Colonic mucosa (tissue), 4 donors: ENCODE data around the gene PSMD12. TPM values are rescaled to one million over a fixed set of nuclear protein-coding genes. Genes with fewer than 3 reads are reported as not detected.

Experiments
- DNase-seq: peaks from one replicate; pipeline ENCODE4 v3.0.0-alpha.2; 2020
- H3K27ac ChIP-seq: fragments of 200-600 bp; one replicate; pipeline ENCODE4 v1.8.0; 2021
- H3K27me3 ChIP-seq: fragments of 200-600 bp; one replicate; pipeline ENCODE4 v1.8.0; 2021
- H3K36me3 ChIP-seq: fragments of 200-600 bp; one replicate; pipeline ENCODE4 v1.8.0; 2021
- H3K4me1 ChIP-seq: fragments of 200-600 bp; one replicate; pipeline ENCODE4 v1.8.0; 2021; ENCODE audit warnings: mild to moderate bottlenecking
- H3K4me3 ChIP-seq: fragments of 200-600 bp; one replicate; pipeline ENCODE4 v1.8.0; 2021
- H3K9ac ChIP-seq, 2 donors: one replicate each; pipeline ENCODE4 v1.7.0; 2013; ENCODE audit warnings: control low read depth in 2 of 2, low read depth in 2 of 2, low read length in 2 of 2
- H3K9me3 ChIP-seq: fragments of 200-600 bp; one replicate; pipeline ENCODE4 v1.8.0; 2021
- CTCF ChIP-seq: fragments of 200-600 bp; IDR thresholded peaks from one replicate; pipeline ENCODE4 v1.8.0; 2022; ENCODE audit warnings: antibody characterized with exemption, mild to moderate bottlenecking
- intact Hi-C: fragments of 100-400 bp; cut with DNase I; formaldehyde crosslinking; loops from one replicate; pipeline ENCODE4 v1.14.1; 2022
- total RNA-seq, 2 donors: library from RNA; stranded (reverse); fragmentation: NEBNext Ultra II Directional in 1 of 2; extraction: Animal tissue kit (Norgen Biotek cat#: 25700) in 1 of 2; gene quantifications; one replicate each; pipeline ENCODE4 v1.2.1, GENCODE V29; 2021
- donor health status: healthy.
- donor health status: DM: no; HTN: no; CAD: no.
- donor health status: DM: no; HTN: no; CAD: no.

Gene PSMD12
- total RNA-seq, 2 donors from 2014 or later: 39.4 to 51.1 TPM

GRCh38 chr17:67376737-67377487, 10.5 kb upstream of the PSMD12 start, which contains the start of gene PITPNC1:
TSS of gene PITPNC1 (plus strand) at chr17:67377281.
- intact Hi-C loops: loop anchor here (10.0 kb wide), 1 partner anchor 228 kb away; no protein-coding TSS in a partner anchor
- Histone ChIP-seq H3K4me1 (no peaks in the 10 kb centered on the region), H3K9ac (peak within 1 kb of the TSS; percentile 87 to 90), H3K9me3 (no peaks in the 10 kb centered on the region), H3K36me3 (no peaks in the 10 kb centered on the region), H3K4me3 (peak within 1 kb of the TSS; percentile 82), H3K27ac (peak within 1 kb of the TSS; percentile 92), H3K27me3 (no peaks in the 10 kb centered on the region)
- DNase-seq: peak; percentile 89
- no peak for TF ChIP-seq CTCF

GRCh38 chr17:67376415-67376736, 10.0 kb upstream of the PSMD12 start:
- Histone ChIP-seq H3K4me1 (no peaks in the 10 kb centered on the region), H3K4me3 (peak overlapping the region; percentile 82), H3K27ac (peak overlapping the region; percentile 92), H3K27me3 (no peaks in the 10 kb centered on the region), H3K9me3 (no peaks in the 10 kb centered on the region), H3K9ac (peak overlapping the region; percentile 0 to 42), H3K36me3 (no peaks in the 10 kb centered on the region)
- no peak for DNase-seq
- TF ChIP-seq CTCF: no peak
- intact Hi-C loops: loop anchor here (10.0 kb wide), 1 partner anchor 228 kb away; no protein-coding TSS in a partner anchor

GRCh38 chr17:67375716-67376115, 9.3 kb upstream of the PSMD12 start:
- H3K27ac ChIP-seq: no peak overlapping the region
- H3K4me1 ChIP-seq: no peaks in the 10 kb centered on the region
- intact Hi-C loops: loop anchor here (2.0 to 10.0 kb wide), 2 partner anchors 229 to 313 kb away; no protein-coding TSS in a partner anchor
- no peaks in the 10 kb centered on the region for H3K36me3 ChIP-seq
- no peak for TF ChIP-seq CTCF
- no peaks in the 10 kb centered on the region for H3K9me3 ChIP-seq
- H3K4me3 ChIP-seq: no peak overlapping the region
- H3K9ac ChIP-seq: no peak overlapping the region
- no peak for DNase-seq
- no peaks in the 10 kb centered on the region for H3K27me3 ChIP-seq

GRCh38 chr17:67375054-67375427, 8.7 kb upstream of the PSMD12 start:
- intact Hi-C loops: loop anchor here (2.0 to 10.0 kb wide), 2 partner anchors 230 to 314 kb away; no protein-coding TSS in a partner anchor
- Histone ChIP-seq H3K36me3 (no peaks in the 10 kb centered on the region), H3K4me3 (no peak overlapping the region), H3K27me3 (no peaks in the 10 kb centered on the region), H3K27ac (no peak overlapping the region), H3K4me1 (no peaks in the 10 kb centered on the region), H3K9ac (no peak overlapping the region), H3K9me3 (no peaks in the 10 kb centered on the region)
- DNase-seq: no peak
- no peak for TF ChIP-seq CTCF

- Histone ChIP-seq H3K27ac (no peak overlapping the region), H3K4me3 (no peak overlapping the region), H3K27me3 (no peaks in the 10 kb centered on the region), H3K36me3 (no peaks in the 10 kb centered on the region), H3K9me3 (no peaks in the 10 kb centered on the region), H3K9ac (no peak overlapping the region), H3K4me1 (no peaks in the 10 kb centered on the region)
- peak; percentile 75 for TF ChIP-seq CTCF
- intact Hi-C loops: loop anchor here (2.0 to 10.0 kb wide), 2 partner anchors 230 to 314 kb away; no protein-coding TSS in a partner anchor
- peak; percentile 88 for DNase-seq
Measured at GRCh38 chr17:67374329-67375053, 8.1 kb upstream of the PSMD12 start.
